ENCODE measurements around the gene PDP2. TPM values are rescaled to one million over a fixed set of nuclear protein-coding genes. Genes with fewer than 3 reads are reported as not detected.

PDP2 gene
- total RNA-seq, 4 donors from 2014 or later: 2.2 to 5.2 (median 4.1) TPM

- no peak for ATAC-seq
- Histone ChIP-seq H3K9me3 (no peaks in the 10 kb centered on the region), H3K36me3 (no peaks in the 10 kb centered on the region), H3K4me1 (no peaks in the 10 kb centered on the region), H3K27me3 (no peaks in the 10 kb centered on the region), H3K27ac (no peak overlapping the region), H3K4me3 (no peak overlapping the region)
- in situ Hi-C loops (cut with MboI; ENCODE audit: low sequenced_read_pairs in 4 of 4): no loop called here
- no peak for DNase-seq
- intact Hi-C loops (cut with DNase I; ENCODE audit: low total_unique reads): no loop called here
- no peak for TF ChIP-seq CTCF (IDR thresholded peaks at IDR 0.05 in 4 of 5, conservative IDR thresholded peaks at IDR 0.05 in 1 of 5)
Observed at GRCh38 chr16:66913081-66913480, 32.8 kb downstream of the PDP2 start.

GRCh38 chr16:66913711-66914110, 33.4 kb downstream of the PDP2 start:
- intact Hi-C loops (cut with DNase I; ENCODE audit: low total_unique reads) (no loop called here), in situ Hi-C loops (cut with MboI; ENCODE audit: low sequenced_read_pairs in 4 of 4) (no loop called here)
- no peak for DNase-seq
- H3K4me1 ChIP-seq: no peaks in the 10 kb centered on the region
- TF ChIP-seq CTCF (IDR thresholded peaks at IDR 0.05 in 4 of 5, conservative IDR thresholded peaks at IDR 0.05 in 1 of 5) (no peak), POLR2A (IDR thresholded peaks at IDR 0.05) (no peak)
- no peaks in the 10 kb centered on the region for H3K36me3 ChIP-seq
- no peak overlapping the region for H3K27ac ChIP-seq
- no peak overlapping the region for H3K4me3 ChIP-seq
- H3K27me3 ChIP-seq: no peaks in the 10 kb centered on the region
- ATAC-seq: peak; percentile 5 to 28
- no peaks in the 10 kb centered on the region for H3K9me3 ChIP-seq

GRCh38 chr16:66914541-66914940, 34.2 kb downstream of the PDP2 start:
- H3K4me1 ChIP-seq: peaks cover 7 to 8% of the 10 kb centered on the region in 2 donors
- no peak overlapping the region for H3K4me3 ChIP-seq
- in situ Hi-C loops (cut with MboI; ENCODE audit: low sequenced_read_pairs in 4 of 4): no loop called here
- no peaks in the 10 kb centered on the region for H3K9me3 ChIP-seq
- intact Hi-C loops (cut with DNase I; ENCODE audit: low total_unique reads): no loop called here
- no peak overlapping the region for H3K27ac ChIP-seq
- ATAC-seq (no peak), DNase-seq (no peak)
- no peak for TF ChIP-seq CTCF (IDR thresholded peaks at IDR 0.05 in 4 of 5, conservative IDR thresholded peaks at IDR 0.05 in 1 of 5)
- H3K36me3 ChIP-seq: no peaks in the 10 kb centered on the region
- no peaks in the 10 kb centered on the region for H3K27me3 ChIP-seq

- Histone ChIP-seq H3K36me3 (no peaks in the 10 kb centered on the region), H3K27ac (no peak overlapping the region), H3K4me1 (peaks cover 11 to 13% of the 10 kb centered on the region in 2 donors), H3K27me3 (no peaks in the 10 kb centered on the region), H3K9me3 (no peaks in the 10 kb centered on the region), H3K4me3 (no peak overlapping the region)
- no peak for TF ChIP-seq POLR2A (IDR thresholded peaks at IDR 0.05)
- no peak for TF ChIP-seq CTCF (IDR thresholded peaks at IDR 0.05 in 4 of 5, conservative IDR thresholded peaks at IDR 0.05 in 1 of 5)
- ATAC-seq (no peak), DNase-seq (no peak)
- intact Hi-C loops (cut with DNase I; ENCODE audit: low total_unique reads) (no loop called here), in situ Hi-C loops (cut with MboI; ENCODE audit: low sequenced_read_pairs in 4 of 4) (no loop called here)
Observed at GRCh38 chr16:66915041-66915440, 34.7 kb downstream of the PDP2 start.

GRCh38 chr16:66916518-66916917, 36.2 kb downstream of the PDP2 start:
- intact Hi-C loops (cut with DNase I; ENCODE audit: low total_unique reads): no loop called here
- peaks cover 25 to 28% of the 10 kb centered on the region in 2 donors for H3K4me1 ChIP-seq
- no peak overlapping the region for H3K4me3 ChIP-seq
- TF ChIP-seq CTCF (IDR thresholded peaks at IDR 0.05 in 4 of 5, conservative IDR thresholded peaks at IDR 0.05 in 1 of 5) (no peak), POLR2A (IDR thresholded peaks at IDR 0.05) (no peak)
- ATAC-seq (no peak), DNase-seq (no peak)
- in situ Hi-C loops (cut with MboI; ENCODE audit: low sequenced_read_pairs in 4 of 4): no loop called here
- no peaks in the 10 kb centered on the region for H3K27me3 ChIP-seq
- H3K9me3 ChIP-seq: no peaks in the 10 kb centered on the region
- no peak overlapping the region for H3K27ac ChIP-seq
- no peaks in the 10 kb centered on the region for H3K36me3 ChIP-seq
